ENCODE data around the gene TP63.

TP63 gene

DNA sequence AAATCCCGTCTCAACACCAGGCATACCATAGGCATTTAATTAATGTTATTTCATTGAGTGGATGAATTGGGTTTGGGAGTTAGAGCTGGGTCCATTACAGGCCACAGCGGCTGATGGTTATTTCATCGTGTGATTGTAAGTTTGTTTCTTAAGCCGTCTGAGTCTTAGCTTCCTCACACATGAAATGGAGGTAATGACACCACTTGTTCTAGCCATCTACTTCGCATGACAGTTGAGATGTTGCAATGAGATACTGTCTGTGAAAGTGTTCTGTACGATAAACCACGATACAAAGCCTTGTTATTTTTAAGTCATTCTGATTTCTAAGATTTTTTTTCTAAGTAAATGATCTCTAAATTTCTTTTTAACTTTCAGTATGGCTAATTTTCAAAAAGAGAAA is 8.6 kb upstream of the TP63 start:
- in situ Hi-C loops (cut with MboI; ENCODE audit: low pct_unique_long_range_greater_than_20kb, low sequenced_read_pairs, unreplicated experiment) = no loop called here
- TF ChIP-seq, protein P1, sequence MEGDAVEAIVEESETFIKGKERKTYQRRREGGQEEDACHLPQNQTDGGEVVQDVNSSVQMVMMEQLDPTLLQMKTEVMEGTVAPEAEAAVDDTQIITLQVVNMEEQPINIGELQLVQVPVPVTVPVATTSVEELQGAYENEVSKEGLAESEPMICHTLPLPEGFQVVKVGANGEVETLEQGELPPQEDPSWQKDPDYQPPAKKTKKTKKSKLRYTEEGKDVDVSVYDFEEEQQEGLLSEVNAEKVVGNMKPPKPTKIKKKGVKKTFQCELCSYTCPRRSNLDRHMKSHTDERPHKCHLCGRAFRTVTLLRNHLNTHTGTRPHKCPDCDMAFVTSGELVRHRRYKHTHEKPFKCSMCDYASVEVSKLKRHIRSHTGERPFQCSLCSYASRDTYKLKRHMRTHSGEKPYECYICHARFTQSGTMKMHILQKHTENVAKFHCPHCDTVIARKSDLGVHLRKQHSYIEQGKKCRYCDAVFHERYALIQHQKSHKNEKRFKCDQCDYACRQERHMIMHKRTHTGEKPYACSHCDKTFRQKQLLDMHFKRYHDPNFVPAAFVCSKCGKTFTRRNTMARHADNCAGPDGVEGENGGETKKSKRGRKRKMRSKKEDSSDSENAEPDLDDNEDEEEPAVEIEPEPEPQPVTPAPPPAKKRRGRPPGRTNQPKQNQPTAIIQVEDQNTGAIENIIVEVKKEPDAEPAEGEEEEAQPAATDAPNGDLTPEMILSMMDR (IDR thresholded peaks at IDR 0.05; ENCODE audit: extremely low read depth, insufficient read depth, missing control alignments) = no peak
- no peak for DNase-seq (ENCODE audit: low spot score)

DNA sequence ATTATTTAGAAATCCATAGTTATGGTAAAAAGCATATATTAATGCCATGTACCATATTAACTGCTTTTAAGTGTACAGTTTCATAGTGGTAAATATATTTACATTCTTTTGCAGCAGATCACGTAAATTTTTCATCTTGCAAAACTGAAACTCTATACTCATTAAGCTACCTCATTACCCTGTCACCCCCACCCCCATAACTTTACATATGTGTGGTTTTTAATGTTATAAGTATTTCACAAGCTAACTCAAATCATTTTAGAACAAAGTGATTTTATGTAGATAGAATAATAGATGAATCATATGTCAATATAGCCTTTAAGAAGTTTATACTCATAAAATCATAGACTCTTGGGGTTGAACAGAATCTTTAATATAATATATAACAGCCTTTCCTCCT is 7.1 kb upstream of the TP63 start:
- DNase-seq (ENCODE audit: low spot score) = no peak
- TF ChIP-seq, protein P1 (IDR thresholded peaks at IDR 0.05; ENCODE audit: extremely low read depth, insufficient read depth, missing control alignments) = no peak
- in situ Hi-C loops (cut with MboI; ENCODE audit: low pct_unique_long_range_greater_than_20kb, low sequenced_read_pairs, unreplicated experiment) = no loop called here

DNA sequence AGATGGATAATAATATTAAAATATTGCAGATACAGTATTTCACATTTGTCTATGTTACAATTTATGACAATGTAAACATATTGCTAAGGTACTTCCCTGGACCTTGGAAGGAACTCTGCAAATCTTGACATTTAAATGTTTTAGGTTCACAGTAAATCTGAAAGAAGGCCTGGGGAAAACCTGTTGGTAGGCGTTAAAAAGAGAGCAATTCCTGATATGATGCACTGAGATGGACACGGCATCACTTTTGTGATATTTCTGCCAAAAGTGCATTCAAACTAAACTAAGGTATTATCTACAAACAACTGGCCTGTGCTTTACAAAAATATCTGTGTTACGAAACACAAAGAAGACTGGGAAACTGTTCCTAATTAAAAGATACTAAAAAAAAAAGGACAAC is 6.1 kb upstream of the TP63 start:
- in situ Hi-C loops (cut with MboI; ENCODE audit: low pct_unique_long_range_greater_than_20kb, low sequenced_read_pairs, unreplicated experiment) = no loop called here
- DNase-seq (ENCODE audit: low spot score) = no peak
- TF ChIP-seq, protein P1 (IDR thresholded peaks at IDR 0.05; ENCODE audit: extremely low read depth, insufficient read depth, missing control alignments) = no peak

DNA sequence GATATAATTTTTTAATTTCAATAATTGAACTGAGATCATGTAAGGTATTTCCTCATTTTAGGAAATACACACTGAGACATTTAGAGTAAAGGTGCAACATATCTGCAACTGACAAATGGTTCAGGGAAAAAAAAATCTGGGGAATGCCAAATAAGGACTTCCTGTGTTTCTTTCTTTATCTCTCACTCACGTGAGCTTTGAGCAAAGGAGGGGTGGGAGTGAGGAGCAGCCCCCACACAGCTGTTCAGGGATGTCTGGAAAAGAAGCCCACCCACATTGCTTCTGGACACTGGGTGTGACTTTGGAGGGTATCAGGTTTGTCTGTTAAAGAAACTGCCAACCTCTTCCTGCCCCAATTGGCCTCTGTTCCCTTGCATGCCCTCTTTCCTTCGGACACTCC is 5.6 kb upstream of the TP63 start:
- in situ Hi-C loops (cut with MboI; ENCODE audit: low pct_unique_long_range_greater_than_20kb, low sequenced_read_pairs, unreplicated experiment) = no loop called here
- TF ChIP-seq, protein P1 (IDR thresholded peaks at IDR 0.05; ENCODE audit: extremely low read depth, insufficient read depth, missing control alignments) = no peak
- DNase-seq (ENCODE audit: low spot score) = no peak

DNA sequence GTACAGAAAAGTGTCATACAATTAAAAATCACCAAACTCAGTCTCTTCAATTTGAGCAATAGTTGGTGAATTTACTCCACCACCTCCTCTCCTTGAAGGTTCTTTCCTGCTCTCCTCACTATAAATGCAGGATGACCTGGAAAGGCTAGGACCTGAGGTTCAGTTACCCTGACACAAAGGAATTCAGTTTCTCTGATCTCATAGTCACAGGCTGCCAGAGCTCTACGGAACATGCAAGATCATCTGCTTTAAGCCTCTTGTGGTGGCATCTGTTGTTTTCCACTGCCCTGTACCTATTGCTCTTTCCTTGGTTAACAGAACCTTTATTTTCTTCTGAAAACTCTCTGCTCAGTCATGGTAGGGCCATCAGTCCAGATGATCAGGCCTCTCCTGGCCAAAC is 4.9 kb upstream of the TP63 start:
- in situ Hi-C loops (cut with MboI; ENCODE audit: low pct_unique_long_range_greater_than_20kb, low sequenced_read_pairs, unreplicated experiment) = no loop called here
- TF ChIP-seq, protein P1 (IDR thresholded peaks at IDR 0.05; ENCODE audit: extremely low read depth, insufficient read depth, missing control alignments) = no peak
- no peak for DNase-seq (ENCODE audit: low spot score)

DNA sequence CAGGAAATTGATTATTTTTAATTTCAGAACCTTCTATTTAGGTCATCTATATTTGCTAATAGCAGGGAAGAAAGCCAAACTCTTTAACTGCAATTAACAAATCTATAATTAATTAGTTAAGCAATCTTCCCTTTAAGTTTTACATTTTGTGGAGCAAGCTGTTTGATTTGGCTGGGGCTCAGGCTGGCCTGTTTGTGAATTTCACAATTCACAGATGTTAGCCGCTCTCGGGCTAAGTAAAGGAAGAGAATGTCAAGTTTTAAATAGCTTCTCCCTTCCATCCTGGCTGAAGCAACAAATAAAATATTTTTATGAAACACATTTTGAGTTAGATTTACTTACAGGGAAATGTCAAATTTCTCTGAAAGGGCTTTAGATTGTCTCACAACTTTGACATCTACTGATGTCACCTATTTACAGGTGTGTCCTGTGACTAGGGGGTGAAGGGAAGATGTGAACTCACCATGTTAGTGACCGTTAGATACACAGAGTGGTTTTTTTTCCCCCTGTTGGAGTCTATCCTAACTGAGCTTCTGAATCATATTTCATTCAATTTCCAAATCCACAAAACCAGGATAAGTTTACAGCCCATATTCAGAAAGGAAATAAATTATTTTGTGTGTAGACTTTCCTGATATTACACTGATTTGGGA is 1.3 kb upstream of the TP63 start:
- TF ChIP-seq, protein P1 (IDR thresholded peaks at IDR 0.05; ENCODE audit: extremely low read depth, insufficient read depth, missing control alignments) = no peak
- no peak for DNase-seq (ENCODE audit: low spot score)
- in situ Hi-C loops (cut with MboI; ENCODE audit: low pct_unique_long_range_greater_than_20kb, low sequenced_read_pairs, unreplicated experiment) = no loop called here
